ENCODE measurements around the gene PDE11A. TPM values are rescaled to one million over a fixed set of nuclear protein-coding genes. Genes with fewer than 3 reads are reported as not detected.

The PDE11A gene
- total and polyA plus RNA-seq, 2 experiments from 2014 or later: 0.08 to 0.73 TPM

- H2AFZ ChIP-seq: no peak overlapping the region
- no peaks in the 10 kb centered on the region for H3K79me2 ChIP-seq (replicated peaks; ENCODE audit: insufficient read depth)
- Mint-ChIP-seq H3K9me3 (no peaks in the 10 kb centered on the region), H3K4me1 (peaks cover 11% of the 10 kb centered on the region), H3K27ac (no peak overlapping the region), H3K4me3 (no peak overlapping the region), H3K36me3 (ENCODE audit: low read depth) (no peaks in the 10 kb centered on the region), H3K27me3 (ENCODE audit: insufficient read depth, low read depth, poor library complexity) (no peaks in the 10 kb centered on the region)
- H3K4me2 ChIP-seq: no peak overlapping the region
- no peak overlapping the region for H3K27ac ChIP-seq (ENCODE audit: low read depth)
- DNase-seq (ENCODE audit: low spot score) (no peak), ATAC-seq (no peak)
- H3K27me3 ChIP-seq (ENCODE audit: insufficient read depth): no peaks in the 10 kb centered on the region
- H3F3A ChIP-seq (replicated peaks; ENCODE audit: low read depth): no peaks in the 10 kb centered on the region
- no peaks in the 10 kb centered on the region for H3K36me3 ChIP-seq (ENCODE audit: insufficient read depth)
- no peak overlapping the region for H3K4me3 ChIP-seq
- H3K4me1 ChIP-seq (ENCODE audit: insufficient read depth): peaks cover 11% of the 10 kb centered on the region
- TF ChIP-seq EZH2phosphoT487 (IDR thresholded peaks at IDR 0.05; ENCODE audit: unreplicated experiment) (no peak), POLR2AphosphoS5 (IDR thresholded peaks at IDR 0.05; ENCODE audit: low read depth) (no peak), ETS1 (IDR thresholded peaks at IDR 0.05) (no peak), CREB1 (CRISPR knock-in tag; IDR thresholded peaks at IDR 0.05; ENCODE audit: low read depth) (no peak), EZH2 (IDR thresholded peaks at IDR 0.05; ENCODE audit: low read depth, unreplicated experiment) (no peak), JUNB (IDR thresholded peaks at IDR 0.05; ENCODE audit: unreplicated experiment) (no peak), ZNF331 (CRISPR knock-in tag; IDR thresholded peaks at IDR 0.05; ENCODE audit: low read depth) (no peak), NANOG (IDR thresholded peaks at IDR 0.05; ENCODE audit: borderline replicate concordance) (no peak), ZNF114 (CRISPR knock-in tag; IDR thresholded peaks at IDR 0.05) (no peak), ZNF462 (CRISPR knock-in tag; IDR thresholded peaks at IDR 0.05) (no peak), REST (IDR thresholded peaks at IDR 0.05; ENCODE audit: unreplicated experiment) (no peak), CTCF (conservative IDR thresholded peaks at IDR 0.05; ENCODE audit: low read depth in 2 of 2) (no peak), STAT1 (IDR thresholded peaks at IDR 0.05; ENCODE audit: unreplicated experiment) (no peak)
- peaks cover 3% of the 10 kb centered on the region; the same call in 1 of the 2 replicates for H3K9me2 ChIP-seq (ENCODE audit: insufficient read depth)
- H4K20me1 ChIP-seq (replicated peaks; ENCODE audit: insufficient read depth): no peaks in the 10 kb centered on the region
Measured at GRCh38 chr2:177635696-177636095, 436.9 kb downstream of the PDE11A start.
